GM21825 (cell line): ENCODE measurements around the gene ZNF516.
"Not testable (repeated sequence)": the region's sequence is repeated elsewhere in the genome, so short reads cannot be mapped to it uniquely, and the experiment has no call there.

Experiments
- ATAC-seq: cut with Tn5 transposase; IDR thresholded peaks from one replicate; pipeline ENCODE4 v1.9.1; 2021; ENCODE audit warnings: mild to moderate bottlenecking, moderate library complexity; ENCODE audit not compliant: unreplicated experiment

The ZNF516 gene

GRCh38 chr18:76495006-76495370 lies at the start of gene ZNF516:
Gene ZNF516, minus strand, starts transcription at chr18:76495242. Its CDS starts 52,188 bp downstream, at chr18:76443054.
- ATAC-seq: no peak

GRCh38 chr18:76538846-76539245 lies 43.8 kb upstream of the ZNF516 start:
- ATAC-seq: no peak

- ATAC-seq: no peak
Measured at GRCh38 chr18:76537621-76538020, 42.6 kb upstream of the ZNF516 start.

GRCh38 chr18:76536593-76536992 lies 41.6 kb upstream of the ZNF516 start:
- not testable (repeated sequence) for ATAC-seq

- ATAC-seq: no peak
Measured at GRCh38 chr18:76532875-76533274, 37.8 kb upstream of the ZNF516 start.

- ATAC-seq: no peak
Measured at GRCh38 chr18:76530846-76531245, 35.8 kb upstream of the ZNF516 start.

- ATAC-seq: no peak
Measured at GRCh38 chr18:76530391-76530790, 35.3 kb upstream of the ZNF516 start.

- ATAC-seq: no peak
Measured at GRCh38 chr18:76529433-76529811, 34.4 kb upstream of the ZNF516 start.

- peak; percentile 53 for ATAC-seq
Measured at GRCh38 chr18:76528477-76529432, 33.7 kb upstream of the ZNF516 start.

GRCh38 chr18:76525911-76526310 lies 30.9 kb upstream of the ZNF516 start:
- no peak for ATAC-seq

GRCh38 chr18:76524900-76525698 lies 30.1 kb upstream of the ZNF516 start:
- ATAC-seq: no peak

GRCh38 chr18:76524477-76524876 lies 29.4 kb upstream of the ZNF516 start:
- ATAC-seq: no peak

GRCh38 chr18:76522551-76522950 lies 27.5 kb upstream of the ZNF516 start:
- no peak for ATAC-seq

- no peak for ATAC-seq
Measured at GRCh38 chr18:76522122-76522503, 27.1 kb upstream of the ZNF516 start.

GRCh38 chr18:76521417-76522121 lies 26.5 kb upstream of the ZNF516 start:
- no peak for ATAC-seq

GRCh38 chr18:76518860-76519538 lies 24.0 kb upstream of the ZNF516 start:
- no peak for ATAC-seq

GRCh38 chr18:76518123-76518859 lies 23.2 kb upstream of the ZNF516 start:
- no peak for ATAC-seq

- no peak for ATAC-seq
Measured at GRCh38 chr18:76515576-76515975, 20.5 kb upstream of the ZNF516 start.

- ATAC-seq: no peak
Measured at GRCh38 chr18:76514573-76514972, 19.5 kb upstream of the ZNF516 start.

- no peak for ATAC-seq
Measured at GRCh38 chr18:76507830-76508385, 12.9 kb upstream of the ZNF516 start.
